ENCODE measurements around the gene PCLO. TPM values are rescaled to one million over a fixed set of nuclear protein-coding genes. Genes with fewer than 3 reads are reported as not detected.

The PCLO gene
- not detected in 2 replicates for total RNA-seq (2011; cell fraction: chromatin; rRNA removed; ENCODE audit: low replicate concordance)
- under 0.01 TPM in 1 of 2 replicates, not detected in the other for total RNA-seq (2011; cell fraction: nucleolus; rRNA removed)
- total RNA-seq (2011; cell fraction: nucleoplasm; rRNA removed): not detected in 2 replicates
- total RNA-seq (2014; rRNA removed): not detected in 2 replicates
- not detected in 2 replicates for total RNA-seq (2014; rRNA removed; fragmentation: Illumina TruSeq; extraction: Trizol)
- under 0.01 TPM in 1 of 2 replicates, not detected in the other for total RNA-seq (2015; rRNA removed; fragmentation: Illumina TruSeq; extraction: Trizol)
- not detected in 2 replicates for total RNA-seq (2021)
- under 0.01 and 0.01 TPM in 2 replicates for polyA plus RNA-seq (2011; rRNA removed)
- under 0.01 and 0.01 TPM in 2 replicates for polyA plus RNA-seq (2011; cell fraction: cytosol; rRNA removed)
- 0.03 TPM in 1 of 2 replicates, not detected in the other for polyA plus RNA-seq (2011; cell fraction: nucleus; rRNA removed)
- 0.01 and 0.07 TPM in 2 replicates for polyA plus RNA-seq (2012)
- polyA plus RNA-seq (2014; fragmentation: Illumina TruSeq; extraction: Trizol): not detected in 2 replicates
- polyA plus RNA-seq (2014; fragmentation: Nextera tagmentation; extraction: Ambion mirVana): not detected
- not detected in 2 replicates for polyA plus RNA-seq (2014; rRNA removed)
- polyA minus RNA-seq (2011; rRNA and poly(A)+ RNA removed): 0.07 TPM in 1 of 2 replicates, not detected in the other
- under 0.01 TPM in 1 of 2 replicates, not detected in the other for polyA minus RNA-seq (2011; cell fraction: cytosol; rRNA and poly(A)+ RNA removed)
- under 0.01 TPM in 2 replicates for polyA minus RNA-seq (2011; cell fraction: nucleus; rRNA and poly(A)+ RNA removed)
- percentile 7 among the genes with signal in this experiment for Bru-seq, nascent RNA
- percentile 11 among the genes with signal in this experiment for BruChase-seq, experiment 1, labeled RNA remaining after a 2-hour chase
- BruChase-seq, experiment 2, labeled RNA remaining after a 6-hour chase: percentile 8 among the genes with signal in this experiment
- long read RNA-seq, experiment 1: 0 reads
- long read RNA-seq, experiment 2: 0 reads
- long read RNA-seq, experiment 3: 0 reads

GRCh38 chr7:83162402-83163256 is at the start of gene PCLO:
PCLO (minus strand) TSS chr7:83162884; CDS start chr7:83162592, 292 bp downstream.
- Histone ChIP-seq H2AFZ (ENCODE audit: low read depth, low read length) (no peak within 1 kb of the TSS), H4K20me1 (replicated peaks; ENCODE audit: control insufficient read depth, insufficient read depth, low read length) (no peaks in the 10 kb centered on the region), H3K27ac (ENCODE audit: extremely low read depth, low read depth, low read length) (no peak within 1 kb of the TSS), H3K9me3 (replicated peaks; ENCODE audit: control insufficient read depth, insufficient read depth, low read depth, low read length) (no peaks in the 10 kb centered on the region), H3K27me3 (ENCODE audit: control insufficient read depth in 2 of 2, insufficient read depth in 2 of 2, low read length in 2 of 2) (no peaks in the 10 kb centered on the region), H3K36me3 (ENCODE audit: control insufficient read depth, insufficient read depth, low read length) (no peaks in the 10 kb centered on the region), H3K79me2 (ENCODE audit: control insufficient read depth, insufficient read depth, low read length) (no peaks in the 10 kb centered on the region), H3K9me1 (ENCODE audit: control insufficient read depth, insufficient read depth, low read length) (no peaks in the 10 kb centered on the region), H3K4me3 (no peak within 1 kb of the TSS), H3K9ac (ENCODE audit: insufficient read depth in 1 of 2, low read depth in 2 of 2, low read length in 2 of 2) (no peak within 1 kb of the TSS), H3K4me1 (replicated peaks in 1 of 2; ENCODE audit: control insufficient read depth in 2 of 2, insufficient read depth in 2 of 2, low read length in 2 of 2) (peaks cover 0 to 8% of the 10 kb centered on the region in 2 experiments; a peak in 1 of 5 replicates), H3K4me2 (ENCODE audit: insufficient read depth, low read length) (no peak within 1 kb of the TSS)
- intact Hi-C loops (cut with micrococcal nuclease): no loop called here
- POLR2A ChIA-PET: no interaction called here
- no TSS peak for BruUV-seq (replicated peaks)
- WGBS (ENCODE audit: insufficient coverage, low coverage, missing lambda C conversion rate): 4% methylated on average over 49 of the region's 77 CpGs
- CTCF ChIA-PET (ENCODE audit: low intra/inter-chr PET ratio): no interaction called here
- ATAC-seq: peak; percentile 54
- peak in 2 of 4 experiments; percentile 6 for DNase-seq (ENCODE audit: extremely low read depth in 1 of 4, low spot score in 3 of 4)
- no peak for FAIRE-seq
- in situ Hi-C loops (cut with MboI): no loop called here
- peak; percentile 26; the same call in 1 of the 2 replicates for TF ChIP-seq TFAP4 (CRISPR knock-in tag; IDR thresholded peaks at IDR 0.05; ENCODE audit: borderline replicate concordance)
- TF ChIP-seq REST (IDR thresholded peaks at IDR 0.05; ENCODE audit: borderline replicate concordance): peak; percentile 70
- TF ChIP-seq REST (CRISPR knock-in tag; IDR thresholded peaks at IDR 0.05; ENCODE audit: low read depth): no peak
- no peak for TF ChIP-seq ZBTB43 (CRISPR knock-in tag; IDR thresholded peaks at IDR 0.05)
- TF ChIP-seq NRF1 (conservative IDR thresholded peaks at IDR 0.05 in 1 of 2, IDR thresholded peaks at IDR 0.05 in 1 of 2): peak; percentile 71 to 74
- TF ChIP-seq ZNF551 (CRISPR knock-in tag; IDR thresholded peaks at IDR 0.05): no peak
